ENCODE results near the gene BTBD16.

BTBD16 gene

GRCh38 chr10:122227754-122228153 lies 43.3 kb upstream of the BTBD16 start:
- Histone ChIP-seq H3K36me3 (ENCODE audit: control insufficient read depth, insufficient read depth, low read length) (no peaks in the 10 kb centered on the region), H3K79me2 (no peaks in the 10 kb centered on the region), H3K4me3 (ENCODE audit: low read depth, low read length) (no peak overlapping the region), H3K27ac (no peak overlapping the region), H2AFZ (no peak overlapping the region), H3K27me3 (ENCODE audit: control insufficient read depth, insufficient read depth, low read length) (no peaks in the 10 kb centered on the region), H3K9ac (no peak overlapping the region), H3K4me1 (no peaks in the 10 kb centered on the region), H3K9me3 (ENCODE audit: control insufficient read depth, low read length) (no peaks in the 10 kb centered on the region), H3K4me2 (ENCODE audit: low read length) (no peak overlapping the region)
- TF ChIP-seq CTCF (IDR thresholded peaks at IDR 0.05) = no peak

GRCh38 chr10:122229666-122230065 lies 41.4 kb upstream of the BTBD16 start:
- TF ChIP-seq CTCF (IDR thresholded peaks at IDR 0.05) = no peak
- Histone ChIP-seq H2AFZ (no peak overlapping the region), H3K9me3 (ENCODE audit: control insufficient read depth, low read length) (no peaks in the 10 kb centered on the region), H3K27ac (no peak overlapping the region), H3K9ac (no peak overlapping the region), H3K4me2 (ENCODE audit: low read length) (no peak overlapping the region), H3K4me3 (ENCODE audit: low read depth, low read length) (no peak overlapping the region), H3K79me2 (no peaks in the 10 kb centered on the region), H3K36me3 (ENCODE audit: control insufficient read depth, insufficient read depth, low read length) (no peaks in the 10 kb centered on the region), H3K4me1 (no peaks in the 10 kb centered on the region), H3K27me3 (ENCODE audit: control insufficient read depth, insufficient read depth, low read length) (no peaks in the 10 kb centered on the region)

- Histone ChIP-seq H3K36me3 (ENCODE audit: control insufficient read depth, insufficient read depth, low read length) (no peaks in the 10 kb centered on the region), H2AFZ (no peak overlapping the region), H3K9me3 (ENCODE audit: control insufficient read depth, low read length) (no peaks in the 10 kb centered on the region), H3K9ac (no peak overlapping the region), H3K79me2 (no peaks in the 10 kb centered on the region), H3K27me3 (ENCODE audit: control insufficient read depth, insufficient read depth, low read length) (no peaks in the 10 kb centered on the region), H3K27ac (no peak overlapping the region), H3K4me2 (ENCODE audit: low read length) (no peak overlapping the region), H3K4me3 (ENCODE audit: low read depth, low read length) (no peak overlapping the region), H3K4me1 (no peaks in the 10 kb centered on the region)
- TF ChIP-seq CTCF (IDR thresholded peaks at IDR 0.05) = no peak
Measured at GRCh38 chr10:122230222-122230621, 40.9 kb upstream of the BTBD16 start.

GRCh38 chr10:122232769-122233168 lies 38.3 kb upstream of the BTBD16 start:
- H2AFZ ChIP-seq = no peak overlapping the region
- H3K79me2 ChIP-seq = no peaks in the 10 kb centered on the region
- no peaks in the 10 kb centered on the region for H3K27me3 ChIP-seq (ENCODE audit: control insufficient read depth, insufficient read depth, low read length)
- H3K9ac ChIP-seq = no peak overlapping the region
- H3K4me2 ChIP-seq (ENCODE audit: low read length) = no peak overlapping the region
- no peak for TF ChIP-seq CTCF (IDR thresholded peaks at IDR 0.05)
- H3K9me3 ChIP-seq (ENCODE audit: control insufficient read depth, low read length) = no peaks in the 10 kb centered on the region
- no peaks in the 10 kb centered on the region for H3K4me1 ChIP-seq
- H3K36me3 ChIP-seq (ENCODE audit: control insufficient read depth, insufficient read depth, low read length) = no peaks in the 10 kb centered on the region
- no peak overlapping the region for H3K27ac ChIP-seq
- H3K4me3 ChIP-seq (ENCODE audit: low read depth, low read length) = no peak overlapping the region

- Histone ChIP-seq H3K4me2 (ENCODE audit: low read length) (no peak overlapping the region), H3K36me3 (ENCODE audit: control insufficient read depth, insufficient read depth, low read length) (no peaks in the 10 kb centered on the region), H3K4me3 (ENCODE audit: low read depth, low read length) (no peak overlapping the region), H3K79me2 (no peaks in the 10 kb centered on the region), H3K4me1 (no peaks in the 10 kb centered on the region), H3K27me3 (ENCODE audit: control insufficient read depth, insufficient read depth, low read length) (no peaks in the 10 kb centered on the region), H3K9me3 (ENCODE audit: control insufficient read depth, low read length) (no peaks in the 10 kb centered on the region), H3K9ac (no peak overlapping the region), H3K27ac (no peak overlapping the region), H2AFZ (no peak overlapping the region)
- no peak for TF ChIP-seq CTCF (IDR thresholded peaks at IDR 0.05)
Measured at GRCh38 chr10:122233857-122234348, 37.2 kb upstream of the BTBD16 start.

Data from parathyroid adenoma (tissue), 2 donors.